Prostate gland (tissue), 2 donors: ENCODE data around the gene SIPA1.

Source experiments
- POLR2AphosphoS5 ChIP-seq: sonication (generic); formaldehyde crosslinking; IDR thresholded peaks from one replicate; pipeline ENCODE4 v1.6.1; 2017; ENCODE audit warnings: antibody characterized with exemption
- TF ChIP-seq, protein P1 (sequence below), 4 experiments: fragments of 200-600 bp in 2 of 4; fragments of 450-650 bp in 2 of 4; sonication (generic) in 2 of 4; IDR thresholded peaks; 1 replicate in 3 of 4; 2 replicates in 1 of 4; pipeline ENCODE4 v1.5.1; 2016 to 2019; ENCODE audit warnings: antibody characterized with exemption in 4 of 4, mild to moderate bottlenecking in 2 of 4, moderate library complexity in 2 of 4

DNA sequence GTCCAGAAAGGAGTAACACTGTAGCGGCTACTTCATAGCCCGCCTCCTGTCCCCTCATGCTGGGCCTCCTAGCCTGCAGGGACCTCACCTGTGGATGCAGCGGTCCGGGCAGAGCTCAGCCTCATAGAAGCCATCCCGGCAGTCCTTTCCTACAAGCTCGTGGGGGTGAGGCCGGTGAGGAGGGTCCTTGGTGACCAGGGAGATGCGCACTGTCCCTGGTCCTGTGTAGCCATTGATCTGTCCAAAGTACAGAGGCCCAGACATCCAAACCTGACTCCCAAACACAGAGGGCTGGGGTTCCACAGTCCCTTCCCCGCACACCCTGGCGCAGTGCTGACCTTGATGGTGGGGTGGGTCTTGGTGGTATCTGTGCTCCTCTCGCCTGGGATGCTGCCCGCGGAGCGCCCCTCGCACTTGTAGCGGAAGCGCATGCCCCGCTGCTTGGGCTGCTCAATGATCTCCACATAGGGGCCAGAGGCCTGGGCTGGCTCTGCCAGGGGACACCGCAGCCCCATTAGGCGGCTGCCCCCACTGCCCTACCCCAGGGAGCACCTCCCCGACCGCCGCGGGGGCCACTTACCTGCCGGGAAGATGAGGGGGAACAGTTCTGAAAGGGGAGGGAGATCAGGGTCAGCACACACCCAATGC lies 23.8 kb downstream of the SIPA1 start:
- TF ChIP-seq, protein P1, sequence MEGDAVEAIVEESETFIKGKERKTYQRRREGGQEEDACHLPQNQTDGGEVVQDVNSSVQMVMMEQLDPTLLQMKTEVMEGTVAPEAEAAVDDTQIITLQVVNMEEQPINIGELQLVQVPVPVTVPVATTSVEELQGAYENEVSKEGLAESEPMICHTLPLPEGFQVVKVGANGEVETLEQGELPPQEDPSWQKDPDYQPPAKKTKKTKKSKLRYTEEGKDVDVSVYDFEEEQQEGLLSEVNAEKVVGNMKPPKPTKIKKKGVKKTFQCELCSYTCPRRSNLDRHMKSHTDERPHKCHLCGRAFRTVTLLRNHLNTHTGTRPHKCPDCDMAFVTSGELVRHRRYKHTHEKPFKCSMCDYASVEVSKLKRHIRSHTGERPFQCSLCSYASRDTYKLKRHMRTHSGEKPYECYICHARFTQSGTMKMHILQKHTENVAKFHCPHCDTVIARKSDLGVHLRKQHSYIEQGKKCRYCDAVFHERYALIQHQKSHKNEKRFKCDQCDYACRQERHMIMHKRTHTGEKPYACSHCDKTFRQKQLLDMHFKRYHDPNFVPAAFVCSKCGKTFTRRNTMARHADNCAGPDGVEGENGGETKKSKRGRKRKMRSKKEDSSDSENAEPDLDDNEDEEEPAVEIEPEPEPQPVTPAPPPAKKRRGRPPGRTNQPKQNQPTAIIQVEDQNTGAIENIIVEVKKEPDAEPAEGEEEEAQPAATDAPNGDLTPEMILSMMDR (IDR thresholded peaks at IDR 0.05) = no peak
- TF ChIP-seq POLR2AphosphoS5 = no peak
